PFSK-1 (cell line): ENCODE data around the gene LRRC8B.

ENCODE experiments used
- FOXP2 ChIP-seq: optimal IDR thresholded peaks from 2 replicates; pipeline ENCODE3; 2011; ENCODE audit warnings: borderline replicate concordance, control low read depth, inconsistent platforms; ENCODE audit not compliant: insufficient read depth; ENCODE audit errors: extremely low read length, extremely low read depth
- POLR2AphosphoS5 ChIP-seq: IDR thresholded peaks from 2 replicates; pipeline ENCODE4 v1.6.1; 2012; ENCODE audit warnings: low read depth, mild to moderate bottlenecking, control low read depth, low read length, moderate library complexity
- SIN3A ChIP-seq: IDR thresholded peaks from 2 replicates; pipeline ENCODE4 v1.6.1; 2012; ENCODE audit warnings: mild to moderate bottlenecking, low read length, moderate library complexity, borderline replicate concordance; ENCODE audit not compliant: insufficient read depth
- TAF1 ChIP-seq: IDR thresholded peaks from 2 replicates; pipeline ENCODE4 v1.6.1; 2012; ENCODE audit warnings: low read length, control low read depth, borderline replicate concordance; ENCODE audit not compliant: insufficient read depth
- TF ChIP-seq, protein P1 (sequence below), 2 experiments: IDR thresholded peaks; 2 replicates each; pipeline versions ENCODE4 v1.6.1 to v1.8.0; 2011 to 2012; ENCODE audit warnings: low read depth in 2 of 2, low read length in 2 of 2, control low read depth in 1 of 2, inconsistent platforms in 1 of 2, mild to moderate bottlenecking in 1 of 2, moderate library complexity in 1 of 2; ENCODE audit not compliant: insufficient read depth in 1 of 2

Gene LRRC8B

DNA sequence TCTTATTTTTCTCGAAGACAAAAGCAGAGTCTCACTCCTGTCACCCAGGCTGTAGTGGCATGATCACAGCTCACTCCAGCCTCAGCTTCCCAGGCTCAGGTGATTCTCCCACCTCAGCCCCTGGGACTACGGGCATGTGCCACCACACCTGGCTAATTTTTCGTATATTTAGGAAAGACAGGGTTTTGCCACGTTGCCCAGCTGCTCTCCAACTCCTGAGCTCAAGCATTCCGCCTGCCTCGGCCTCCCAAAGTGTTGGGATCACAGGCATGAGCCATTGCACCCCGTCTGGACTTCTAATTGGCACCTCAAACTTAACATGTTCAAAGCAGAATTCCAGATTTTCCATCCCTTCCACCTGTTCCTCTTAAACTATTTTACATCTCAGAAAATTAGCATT, 89.3 kb downstream of the LRRC8B start:
- TF ChIP-seq POLR2AphosphoS5 (no peak), SIN3A (no peak), FOXP2 (no peak), TAF1 (no peak)
- TF ChIP-seq, protein P1, sequence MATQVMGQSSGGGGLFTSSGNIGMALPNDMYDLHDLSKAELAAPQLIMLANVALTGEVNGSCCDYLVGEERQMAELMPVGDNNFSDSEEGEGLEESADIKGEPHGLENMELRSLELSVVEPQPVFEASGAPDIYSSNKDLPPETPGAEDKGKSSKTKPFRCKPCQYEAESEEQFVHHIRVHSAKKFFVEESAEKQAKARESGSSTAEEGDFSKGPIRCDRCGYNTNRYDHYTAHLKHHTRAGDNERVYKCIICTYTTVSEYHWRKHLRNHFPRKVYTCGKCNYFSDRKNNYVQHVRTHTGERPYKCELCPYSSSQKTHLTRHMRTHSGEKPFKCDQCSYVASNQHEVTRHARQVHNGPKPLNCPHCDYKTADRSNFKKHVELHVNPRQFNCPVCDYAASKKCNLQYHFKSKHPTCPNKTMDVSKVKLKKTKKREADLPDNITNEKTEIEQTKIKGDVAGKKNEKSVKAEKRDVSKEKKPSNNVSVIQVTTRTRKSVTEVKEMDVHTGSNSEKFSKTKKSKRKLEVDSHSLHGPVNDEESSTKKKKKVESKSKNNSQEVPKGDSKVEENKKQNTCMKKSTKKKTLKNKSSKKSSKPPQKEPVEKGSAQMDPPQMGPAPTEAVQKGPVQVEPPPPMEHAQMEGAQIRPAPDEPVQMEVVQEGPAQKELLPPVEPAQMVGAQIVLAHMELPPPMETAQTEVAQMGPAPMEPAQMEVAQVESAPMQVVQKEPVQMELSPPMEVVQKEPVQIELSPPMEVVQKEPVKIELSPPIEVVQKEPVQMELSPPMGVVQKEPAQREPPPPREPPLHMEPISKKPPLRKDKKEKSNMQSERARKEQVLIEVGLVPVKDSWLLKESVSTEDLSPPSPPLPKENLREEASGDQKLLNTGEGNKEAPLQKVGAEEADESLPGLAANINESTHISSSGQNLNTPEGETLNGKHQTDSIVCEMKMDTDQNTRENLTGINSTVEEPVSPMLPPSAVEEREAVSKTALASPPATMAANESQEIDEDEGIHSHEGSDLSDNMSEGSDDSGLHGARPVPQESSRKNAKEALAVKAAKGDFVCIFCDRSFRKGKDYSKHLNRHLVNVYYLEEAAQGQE (IDR thresholded peaks at IDR 0.05; ENCODE audit: insufficient read depth in 1 of 2, low read depth in 2 of 2, low read length in 2 of 2): no peak

DNA sequence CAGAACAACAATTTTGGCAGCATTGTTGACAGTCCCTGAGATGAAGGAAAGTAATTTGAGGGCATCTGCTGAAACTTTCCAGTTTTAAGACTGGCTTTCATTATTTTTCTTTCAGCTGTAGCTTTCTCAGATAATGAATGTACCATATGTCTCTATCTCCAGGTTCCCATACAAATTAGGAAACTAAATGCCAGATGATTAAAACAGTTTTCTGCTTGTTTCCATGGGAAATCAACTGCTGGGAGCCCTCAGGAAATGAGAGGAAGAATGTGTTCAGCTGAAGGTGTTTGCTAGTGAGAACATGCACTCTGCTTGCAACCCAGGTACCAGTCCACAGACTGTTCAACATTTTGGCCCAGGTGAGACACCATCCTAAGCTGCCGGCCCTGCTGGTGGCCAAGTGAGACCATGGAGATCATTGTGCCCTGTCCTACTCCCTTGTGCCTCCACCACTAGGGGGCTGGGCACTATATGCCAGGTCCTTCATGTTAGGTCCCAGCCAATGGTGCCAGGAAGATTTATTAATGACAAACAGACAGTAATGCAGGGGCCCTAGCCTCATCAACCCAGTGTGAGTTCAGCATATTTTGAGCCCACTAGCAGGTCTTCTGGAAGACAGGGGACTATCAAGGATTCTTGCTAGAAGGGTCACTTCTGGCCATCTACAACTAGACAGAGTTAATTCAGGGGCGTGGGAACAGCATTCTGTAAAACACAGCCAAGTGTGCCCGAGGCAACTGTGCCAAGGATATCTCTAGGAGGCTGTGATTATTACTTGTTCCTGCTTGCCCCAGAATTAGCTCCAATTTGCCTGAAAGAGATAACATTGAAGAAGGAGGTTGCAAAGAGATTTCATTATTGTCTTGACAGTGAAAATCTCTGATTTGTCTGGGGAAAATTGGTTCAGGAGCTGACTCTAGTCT, 91.3 kb downstream of the LRRC8B start:
- TF ChIP-seq, protein P1 (IDR thresholded peaks at IDR 0.05; ENCODE audit: insufficient read depth in 1 of 2, low read depth in 2 of 2, low read length in 2 of 2): no peak
- no peak for TF ChIP-seq FOXP2
- no peak for TF ChIP-seq TAF1
- no peak for TF ChIP-seq POLR2AphosphoS5
- no peak for TF ChIP-seq SIN3A

DNA sequence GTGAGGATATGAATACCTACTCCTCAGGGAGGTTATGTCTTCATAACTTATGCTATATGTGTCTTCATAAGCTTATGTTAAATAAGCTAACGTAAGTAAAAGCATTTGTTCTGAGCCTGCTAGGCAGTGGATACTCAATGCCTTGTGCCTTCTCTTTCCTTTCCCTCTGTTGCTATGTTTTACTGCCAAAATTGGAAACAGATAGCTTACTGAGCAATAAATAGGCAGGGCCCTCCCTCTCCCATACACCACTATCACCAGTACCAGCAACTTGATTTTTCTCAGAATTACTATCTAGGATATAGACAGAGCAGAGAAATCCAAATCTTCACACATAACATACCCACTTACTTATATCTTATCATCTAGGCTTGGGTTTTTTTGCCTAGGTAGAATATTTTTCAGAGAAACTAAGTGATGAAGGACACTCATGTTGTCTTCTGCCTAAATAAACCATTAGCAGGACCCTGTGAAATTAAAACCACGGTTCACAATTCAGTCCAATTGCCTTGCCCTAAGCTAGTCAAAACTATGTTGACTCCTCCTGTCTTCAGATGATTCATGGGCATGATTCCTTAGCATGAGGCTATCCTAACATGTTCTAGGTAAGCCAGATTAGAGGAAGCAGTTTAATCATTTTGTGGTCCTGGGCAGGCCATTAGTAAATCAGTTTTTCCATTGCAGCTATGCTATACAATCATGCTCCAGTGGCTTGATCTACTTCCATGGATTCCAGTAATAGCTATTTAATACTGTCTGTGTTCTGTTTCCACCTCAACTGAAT, 92.4 kb downstream of the LRRC8B start:
- TF ChIP-seq SIN3A (no peak), FOXP2 (no peak), TAF1 (no peak), POLR2AphosphoS5 (no peak)
- TF ChIP-seq, protein P1 (IDR thresholded peaks at IDR 0.05; ENCODE audit: insufficient read depth in 1 of 2, low read depth in 2 of 2, low read length in 2 of 2): no peak

DNA sequence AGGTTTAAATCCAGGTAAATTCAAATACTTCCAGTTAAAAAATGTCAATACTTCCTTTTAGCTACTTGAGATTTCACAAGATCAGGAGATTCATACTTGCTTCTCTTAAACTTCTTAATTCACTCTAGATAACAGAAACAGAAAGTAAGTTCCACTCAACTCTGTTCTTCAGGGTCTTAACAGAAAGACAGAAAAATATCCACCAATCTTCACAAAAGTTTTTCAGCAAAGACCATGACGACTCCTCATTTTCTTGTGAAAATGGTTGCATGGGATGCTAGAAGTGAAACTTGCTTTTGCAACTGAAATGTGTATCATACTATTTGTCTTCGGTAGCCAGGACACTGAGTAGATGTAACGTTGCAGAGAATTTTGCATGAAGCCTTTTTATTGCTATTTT, 96.0 kb downstream of the LRRC8B start:
- TF ChIP-seq TAF1 (no peak), SIN3A (no peak)
- TF ChIP-seq, protein P1 (IDR thresholded peaks at IDR 0.05; ENCODE audit: insufficient read depth in 1 of 2, low read depth in 2 of 2, low read length in 2 of 2): no peak
